Islet precursor cell (in vitro differentiated cells): ENCODE data around the gene POLR2M.
A peak's percentile ranks its signal among the peaks of the same experiment; 100 is the strongest.

Experiments
- DNase-seq: peaks from one replicate; pipeline ENCODE4 v3.0.0-alpha.2; 2018

The POLR2M gene

GRCh38 chr15:57706405-57707209 is at the start of gene POLR2M:
Gene POLR2M, plus strand, starts transcription at chr15:57706714. Its CDS starts 129 bp downstream, at chr15:57706843.
- DNase-seq: peak; percentile 92

GRCh38 chr15:57657619-57658018 is 48.9 kb upstream of the POLR2M start:
- DNase-seq: no peak

- DNase-seq: no peak
These were observed 44.3 kb upstream of the POLR2M start for GRCh38 chr15:57662091-57662744.

- no peak for DNase-seq
These were observed 43.7 kb upstream of the POLR2M start for GRCh38 chr15:57662802-57663201.

- DNase-seq: no peak
These were observed 43.3 kb upstream of the POLR2M start for GRCh38 chr15:57663262-57663661.

GRCh38 chr15:57665194-57665593 is 41.3 kb upstream of the POLR2M start:
- no peak for DNase-seq

- DNase-seq: no peak
These were observed 40.6 kb upstream of the POLR2M start for GRCh38 chr15:57665939-57666338.

GRCh38 chr15:57667171-57667849 is 39.2 kb upstream of the POLR2M start:
- peak; percentile 57 for DNase-seq

- no peak for DNase-seq
These were observed 38.5 kb upstream of the POLR2M start for GRCh38 chr15:57668016-57668415.

- no peak for DNase-seq
These were observed 34.9 kb upstream of the POLR2M start for GRCh38 chr15:57671636-57672035.

GRCh38 chr15:57675481-57676181 is 30.9 kb upstream of the POLR2M start:
- DNase-seq: no peak

GRCh38 chr15:57676585-57676984 is 29.9 kb upstream of the POLR2M start:
- DNase-seq: no peak

- no peak for DNase-seq
These were observed 29.3 kb upstream of the POLR2M start for GRCh38 chr15:57677204-57677603.

GRCh38 chr15:57680021-57680420 is 26.5 kb upstream of the POLR2M start:
- no peak for DNase-seq

GRCh38 chr15:57681011-57681410 is 25.5 kb upstream of the POLR2M start:
- DNase-seq: no peak

GRCh38 chr15:57683481-57683880 is 23.0 kb upstream of the POLR2M start:
- DNase-seq: no peak

- DNase-seq: no peak
These were observed 21.9 kb upstream of the POLR2M start for GRCh38 chr15:57684491-57685151.

GRCh38 chr15:57685306-57686095 is 21.0 kb upstream of the POLR2M start:
- DNase-seq: no peak

- no peak for DNase-seq
These were observed 19.9 kb upstream of the POLR2M start for GRCh38 chr15:57686657-57687056.

GRCh38 chr15:57690341-57690966 is 16.1 kb upstream of the POLR2M start:
- DNase-seq: no peak

- DNase-seq: no peak
These were observed 15.4 kb upstream of the POLR2M start for GRCh38 chr15:57691082-57691481.
